ENCODE measurements around the gene LRRC73.
"Not testable (repeated sequence)": the region's sequence is repeated elsewhere in the genome, so short reads cannot be mapped to it uniquely, and the experiment has no call there.

LRRC73 gene

GRCh38 chr6:43491750-43492661 lies 18.1 kb downstream of the LRRC73 start:
- DNase-seq: no peak

GRCh38 chr6:43490523-43490939 lies 19.6 kb downstream of the LRRC73 start:
- DNase-seq: no peak

- DNase-seq: no peak
These were observed 20.7 kb downstream of the LRRC73 start for GRCh38 chr6:43489277-43490072.

GRCh38 chr6:43488667-43489276 lies 21.4 kb downstream of the LRRC73 start:
- no peak for DNase-seq

- DNase-seq: no peak
These were observed 28.4 kb downstream of the LRRC73 start for GRCh38 chr6:43481591-43482236.

- DNase-seq: no peak
These were observed 29.1 kb downstream of the LRRC73 start for GRCh38 chr6:43481075-43481474.

- DNase-seq: no peak
These were observed 32.2 kb downstream of the LRRC73 start for GRCh38 chr6:43478008-43478372.

GRCh38 chr6:43477235-43478007 lies 32.7 kb downstream of the LRRC73 start, which contains the start of gene TJAP1:
Gene TJAP1 (plus strand): TSS chr6:43477570. CDS start chr6:43499002, 21,432 bp downstream.
- DNase-seq: peak; percentile 99

- DNase-seq: no peak
These were observed 33.4 kb downstream of the LRRC73 start for GRCh38 chr6:43476746-43477145.

GRCh38 chr6:43475516-43475915 lies 34.6 kb downstream of the LRRC73 start:
- no peak for DNase-seq

- DNase-seq: no peak
These were observed 37.6 kb downstream of the LRRC73 start for GRCh38 chr6:43472515-43472914.

GRCh38 chr6:43471399-43471798 lies 38.7 kb downstream of the LRRC73 start:
- no peak for DNase-seq

GRCh38 chr6:43469947-43470346 lies 40.2 kb downstream of the LRRC73 start:
- no peak for DNase-seq

GRCh38 chr6:43468748-43469681 lies 41.1 kb downstream of the LRRC73 start:
- no peak for DNase-seq

GRCh38 chr6:43468240-43468639 lies 41.9 kb downstream of the LRRC73 start:
- DNase-seq: no peak

- no peak for DNase-seq
These were observed 42.4 kb downstream of the LRRC73 start for GRCh38 chr6:43467752-43468151.

- not testable (repeated sequence) for DNase-seq
These were observed 42.9 kb downstream of the LRRC73 start for GRCh38 chr6:43467265-43467664.

GRCh38 chr6:43465948-43466347 lies 44.2 kb downstream of the LRRC73 start:
- DNase-seq: no peak

GRCh38 chr6:43464337-43464736 lies 45.8 kb downstream of the LRRC73 start:
- DNase-seq: no peak

GRCh38 chr6:43461936-43462335 lies 48.2 kb downstream of the LRRC73 start:
- no peak for DNase-seq

- no peak for DNase-seq
These were observed 50.1 kb downstream of the LRRC73 start for GRCh38 chr6:43460032-43460431.
